HUES64 (cell line): ENCODE data around the gene CFAP97D2. TPM values are rescaled to one million over a fixed set of nuclear protein-coding genes. Genes with fewer than 3 reads are reported as not detected.
"Not testable (repeated sequence)": the region's sequence is repeated elsewhere in the genome, so short reads cannot be mapped to it uniquely, and the experiment has no call there.

Experiments
- H3K27ac ChIP-seq: 2 replicates; pipeline ENCODE4 v1.7.0; 2013; ENCODE audit warnings: low read depth, low read length, inconsistent platforms
- H3K27me3 ChIP-seq: 2 replicates; pipeline ENCODE4 v1.6.1; 2013; ENCODE audit warnings: mild to moderate bottlenecking, low read length; ENCODE audit not compliant: insufficient read depth
- H3K36me3 ChIP-seq: 2 replicates; pipeline ENCODE4 v1.6.1; 2013; ENCODE audit warnings: mild to moderate bottlenecking, low read length; ENCODE audit not compliant: insufficient read depth
- H3K4me1 ChIP-seq: 2 replicates; pipeline ENCODE4 v1.6.1; 2013; ENCODE audit warnings: mild to moderate bottlenecking, low read length, moderate library complexity; ENCODE audit not compliant: insufficient read depth
- H3K4me3 ChIP-seq: 2 replicates; pipeline ENCODE4 v1.5.1; 2013; ENCODE audit warnings: mild to moderate bottlenecking, low read length, moderate library complexity
- H3K9ac ChIP-seq: 2 replicates; pipeline ENCODE4 v1.6.1; 2013; ENCODE audit warnings: mild to moderate bottlenecking, low read depth, low read length
- H3K9me3 ChIP-seq: 2 replicates; pipeline ENCODE4 v1.6.1; 2013; ENCODE audit warnings: low read depth, low read length; ENCODE audit not compliant: insufficient read depth
- WGBS: fragments of 150-250, 120-280 bp; methylation state at CpG from one replicate; pipeline ENCODE4 v1.1.7; 2013; ENCODE audit warnings: missing lambda C conversion rate; 5-methylcytosine and 5-hydroxymethylcytosine counted together
- polyA plus RNA-seq, 2 experiments: library from polyadenylated mRNA; stranded (reverse); fragments of 50-300 nt; gene quantifications; one replicate each; pipeline ENCODE4 v1.2.3, GENCODE V29; 2013

CFAP97D2 gene
- not detected for polyA plus RNA-seq (2013, experiment 1 of 2)
- polyA plus RNA-seq (2013, experiment 2 of 2), result not detected

DNA sequence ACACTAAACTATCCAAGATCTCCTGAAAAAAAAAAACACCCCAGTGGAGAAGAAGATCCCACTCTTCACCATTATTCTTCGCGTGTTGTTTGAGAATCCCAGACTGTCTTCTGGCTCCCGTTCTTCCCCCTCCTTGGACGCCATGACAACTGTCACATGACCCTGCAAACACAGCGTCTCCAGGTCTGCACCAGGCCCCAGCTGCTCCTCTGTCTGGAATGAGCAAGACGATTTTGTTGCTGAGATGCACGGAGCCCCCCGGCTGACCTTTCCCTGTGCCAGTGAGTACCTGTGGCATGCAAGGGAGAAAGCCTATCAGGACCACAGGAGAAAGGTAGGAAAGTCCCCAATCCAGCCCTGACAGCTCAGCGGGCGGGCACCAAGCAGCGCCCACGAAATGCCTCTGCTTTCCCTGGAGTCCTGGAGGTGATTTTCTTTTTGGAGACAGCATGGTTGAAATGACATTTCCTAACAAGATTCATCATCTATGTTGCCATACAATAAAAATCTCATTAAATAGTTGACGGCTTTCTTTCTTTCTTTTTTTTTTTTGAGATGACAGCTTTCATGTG, at the start of gene CFAP97D2:
TSS of gene CFAP97D2 (plus strand) at position 171 of the 572 bp plus-strand sequence. CDS start at position 245, 74 bp downstream.
- WGBS, result 75% methylated on average over 13 of the region's 13 CpGs
- Histone ChIP-seq H3K9me3 (no peaks in the 10 kb centered on the region), H3K9ac (no peak within 1 kb of the TSS), H3K27me3 (no peaks in the 10 kb centered on the region), H3K27ac (no peak within 1 kb of the TSS), H3K4me3 (no peak within 1 kb of the TSS), H3K4me1 (no peaks in the 10 kb centered on the region), H3K36me3 (no peaks in the 10 kb centered on the region)

- H3K9ac ChIP-seq, result no peak overlapping the region
- no peak overlapping the region for H3K4me3 ChIP-seq
- H3K9me3 ChIP-seq, result no peaks in the 10 kb centered on the region
- no peak overlapping the region for H3K27ac ChIP-seq
- H3K27me3 ChIP-seq, result peaks cover 18% of the 10 kb centered on the region
- no peaks in the 10 kb centered on the region for H3K36me3 ChIP-seq
- 80% methylated on average over 9 of the region's 9 CpGs for WGBS
- peaks cover 35% of the 10 kb centered on the region for H3K4me1 ChIP-seq
These were observed 49.4 kb upstream of the CFAP97D2 start for GRCh38 chr13:114129649-114130062.

DNA sequence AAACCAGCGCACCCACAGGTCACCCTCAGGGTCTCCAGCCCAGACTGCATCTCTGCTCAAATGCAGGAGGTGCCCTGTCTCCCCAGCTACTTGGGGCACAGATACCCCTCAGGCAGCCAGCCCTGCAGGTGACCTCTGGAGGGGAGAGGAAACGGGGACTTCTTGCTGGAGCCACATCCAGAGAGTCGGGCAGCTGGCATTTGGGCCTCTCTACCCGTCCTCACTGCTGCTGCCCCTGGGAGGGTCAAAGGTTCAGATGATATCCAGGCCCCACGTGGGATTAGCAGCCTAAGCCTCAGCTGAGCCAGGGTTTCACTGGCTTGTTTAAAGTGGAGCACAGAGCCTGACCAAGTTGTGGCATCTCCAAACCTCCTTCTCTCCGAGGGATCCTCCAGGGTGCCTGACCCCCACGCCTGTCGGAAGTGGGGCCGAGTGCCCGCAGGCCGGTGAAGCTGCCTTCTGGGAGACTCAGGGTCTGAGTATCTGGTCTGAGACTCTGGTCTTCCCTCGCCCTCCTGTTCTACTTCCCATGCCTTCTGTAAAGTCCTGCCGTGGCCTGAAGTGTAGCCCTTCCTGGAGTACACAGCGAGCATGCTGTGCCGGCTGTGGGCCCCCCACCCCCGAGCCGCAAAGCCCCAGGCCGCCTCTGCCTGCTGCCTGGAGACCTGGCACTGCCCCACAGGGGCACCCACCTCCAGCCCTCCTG, 48.8 kb upstream of the CFAP97D2 start:
- Histone ChIP-seq H3K27me3 (peaks cover 18% of the 10 kb centered on the region), H3K9ac (no peak overlapping the region), H3K4me3 (peak overlapping the region; percentile 73; the same call in 1 of the 2 replicates), H3K27ac (no peak overlapping the region), H3K9me3 (no peaks in the 10 kb centered on the region), H3K36me3 (no peaks in the 10 kb centered on the region), H3K4me1 (peaks cover 35% of the 10 kb centered on the region)
- WGBS, result 66% methylated on average over 18 of the region's 18 CpGs

DNA sequence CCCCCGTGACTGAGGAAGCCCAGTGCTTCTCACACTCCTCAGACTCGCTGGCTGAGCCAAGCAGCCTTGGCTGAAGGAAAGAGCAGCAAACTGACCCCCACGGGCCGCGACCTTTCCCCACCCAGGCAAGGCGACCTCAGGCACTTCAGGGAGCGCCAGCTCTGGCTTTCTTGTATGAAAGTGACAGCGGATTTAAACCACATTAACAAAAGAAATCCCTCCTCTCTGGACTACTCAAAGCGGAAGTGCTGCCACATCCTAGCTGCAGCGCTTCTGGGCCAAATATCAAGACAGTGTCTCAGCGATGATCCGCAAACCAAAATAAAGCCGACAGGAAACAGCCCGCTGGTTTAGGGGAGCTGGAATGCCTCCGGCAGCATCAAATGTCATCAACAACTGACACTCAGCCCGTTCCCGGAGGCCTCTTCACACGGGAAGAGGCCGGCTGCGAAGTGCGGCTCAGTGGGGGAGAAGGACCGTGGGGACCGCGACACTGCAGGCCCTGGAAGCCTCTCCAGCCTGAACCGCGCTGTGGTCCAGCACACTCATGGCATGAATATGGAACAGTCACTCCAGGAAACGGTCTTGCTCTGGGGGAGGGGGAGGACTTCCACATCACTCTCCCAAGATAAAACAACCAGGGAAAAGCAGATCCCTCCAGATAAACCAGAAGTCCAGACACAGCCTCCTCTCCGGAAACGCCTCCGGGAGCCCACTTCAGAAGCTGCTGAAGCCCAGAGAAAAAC, 48.0 kb upstream of the CFAP97D2 start:
- H3K27ac ChIP-seq, result no peak overlapping the region
- H3K9ac ChIP-seq, result peak overlapping the region; percentile 6; the same call in 1 of the 2 replicates
- peaks cover 35% of the 10 kb centered on the region for H3K4me1 ChIP-seq
- H3K36me3 ChIP-seq, result no peaks in the 10 kb centered on the region
- peak overlapping the region; percentile 73 for H3K4me3 ChIP-seq
- peaks cover 18% of the 10 kb centered on the region for H3K27me3 ChIP-seq
- WGBS, result 7% methylated on average over 30 of the region's 30 CpGs
- no peaks in the 10 kb centered on the region for H3K9me3 ChIP-seq

DNA sequence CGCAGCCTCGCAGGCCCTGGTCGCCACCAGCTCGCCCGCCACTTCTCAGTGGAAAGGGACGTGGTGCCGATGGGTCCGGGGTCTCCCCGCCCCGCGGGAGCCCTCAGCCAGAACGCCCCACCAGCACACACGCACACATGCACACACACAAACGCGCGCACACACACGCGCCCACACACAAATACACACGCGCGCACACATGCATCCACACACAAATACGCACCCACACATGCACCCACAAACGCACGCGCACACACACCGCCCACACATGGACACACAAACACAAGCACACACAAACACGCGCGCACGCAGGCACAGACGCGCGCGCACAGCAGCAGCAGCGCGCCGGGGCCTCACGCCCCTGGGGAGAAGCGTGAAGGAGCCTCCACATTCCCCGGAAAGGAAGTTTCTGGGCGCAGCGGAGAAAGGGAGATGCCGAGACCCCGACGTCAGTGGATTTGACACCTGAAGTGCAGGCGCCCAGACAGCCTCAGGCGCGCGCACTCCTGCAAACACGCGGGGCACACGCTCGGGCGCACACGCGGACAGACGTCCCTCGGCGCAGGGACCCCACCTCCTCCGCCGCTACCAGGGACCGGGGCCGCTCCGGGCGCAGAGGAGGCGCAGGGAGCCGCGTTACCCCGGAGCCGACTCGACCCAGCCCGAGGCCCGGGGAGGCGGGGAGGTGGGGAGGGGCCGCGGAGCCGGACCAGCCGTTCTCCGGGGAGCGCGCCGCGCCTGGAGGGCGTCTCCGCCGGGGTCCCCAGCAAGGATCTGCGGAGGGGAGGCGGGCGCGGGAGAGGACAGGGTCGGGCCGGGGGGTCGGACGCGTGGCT, 47.3 kb upstream of the CFAP97D2 start:
- Histone ChIP-seq H3K36me3 (no peaks in the 10 kb centered on the region), H3K4me3 (peak overlapping the region; percentile 73), H3K9me3 (no peaks in the 10 kb centered on the region), H3K27me3 (peaks cover 18% of the 10 kb centered on the region), H3K9ac (peak overlapping the region; percentile 45), H3K4me1 (peaks cover 35% of the 10 kb centered on the region), H3K27ac (no peak overlapping the region; the same call in 1 of the 2 replicates)
- 1% methylated on average over 95 of the region's 95 CpGs for WGBS

GRCh38 chr13:114132419-114133121, 46.5 kb upstream of the CFAP97D2 start, which contains the start of gene RASA3:
RASA3 (minus strand) TSS chr13:114132623; CDS start chr13:114132489, 134 bp downstream.
- Histone ChIP-seq H3K9ac (peak within 1 kb of the TSS; percentile 45), H3K4me3 (peak within 1 kb of the TSS; percentile 73), H3K27me3 (peaks cover 18% of the 10 kb centered on the region), H3K36me3 (no peaks in the 10 kb centered on the region), H3K4me1 (peaks cover 34% of the 10 kb centered on the region), H3K27ac (no peak within 1 kb of the TSS; the same call in 1 of the 2 replicates), H3K9me3 (no peaks in the 10 kb centered on the region)
- under 1% methylated on average over 75 of the region's 81 CpGs for WGBS

DNA sequence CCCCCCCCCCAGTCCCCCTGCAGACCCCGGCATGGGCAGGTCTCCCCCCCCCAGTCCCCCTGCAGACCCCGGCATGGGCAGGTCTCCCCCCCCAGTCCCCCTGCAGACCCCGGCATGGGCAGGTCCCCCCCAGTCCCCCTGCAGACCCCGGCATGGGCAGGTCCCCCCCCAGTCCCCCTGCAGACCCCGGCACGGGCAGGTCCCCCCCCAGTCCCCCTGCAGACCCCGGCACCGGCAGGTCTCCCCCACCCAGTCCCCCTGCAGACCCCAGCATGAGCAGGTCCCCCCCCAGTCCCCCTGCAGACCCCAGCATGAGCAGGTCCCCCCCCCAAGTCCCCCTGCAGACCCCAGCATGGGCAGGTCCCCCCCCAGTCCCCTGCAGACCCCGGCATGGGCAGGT, 45.9 kb upstream of the CFAP97D2 start:
- Histone ChIP-seq H3K4me1 (peaks cover 29% of the 10 kb centered on the region), H3K27me3 (peaks cover 18% of the 10 kb centered on the region)
- WGBS, result no CpG with 5 or more reads among the region's 9 CpGs
- H3K9me3 ChIP-seq, H3K4me3 ChIP-seq, H3K27ac ChIP-seq, H3K36me3 ChIP-seq, H3K9ac ChIP-seq: not testable (repeated sequence)

DNA sequence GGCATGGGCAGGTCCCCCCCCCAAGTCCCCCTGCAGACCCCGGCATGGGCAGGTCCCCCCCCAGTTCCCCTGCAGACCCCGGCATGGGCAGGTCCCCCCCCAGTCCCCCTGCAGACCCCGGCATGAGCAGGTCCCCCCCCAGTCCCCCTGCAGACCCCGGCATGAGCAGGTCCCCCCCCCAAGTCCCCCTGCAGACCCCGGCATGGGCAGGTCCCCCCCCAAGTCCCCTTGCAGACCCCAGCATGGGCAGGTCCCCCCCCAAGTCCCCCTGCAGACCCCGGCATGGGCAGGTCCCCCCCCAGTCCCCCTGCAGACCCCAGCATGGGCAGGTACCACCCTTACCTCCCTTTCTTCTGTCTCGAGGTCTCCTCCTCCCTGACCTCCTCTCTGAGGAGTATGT, 45.5 kb upstream of the CFAP97D2 start:
- H3K9ac ChIP-seq, result not testable (repeated sequence)

GRCh38 chr13:114134111-114134943, 44.7 kb upstream of the CFAP97D2 start:
- H3K27me3 ChIP-seq, result peaks cover 18% of the 10 kb centered on the region
- H3K27ac ChIP-seq, result no peak overlapping the region
- peaks cover 18% of the 10 kb centered on the region for H3K4me1 ChIP-seq
- H3K4me3 ChIP-seq, result no peak overlapping the region
- no peaks in the 10 kb centered on the region for H3K36me3 ChIP-seq
- H3K9me3 ChIP-seq, result no peaks in the 10 kb centered on the region
- H3K9ac ChIP-seq, result no peak overlapping the region
- 76% methylated on average over 21 of the region's 21 CpGs for WGBS

More for the DNA sequence above, 45.5 kb upstream of the CFAP97D2 start:
- Histone ChIP-seq H3K4me1 (peaks cover 24% of the 10 kb centered on the region), H3K27me3 (peaks cover 18% of the 10 kb centered on the region)
- no CpG with 5 or more reads among the region's 7 CpGs for WGBS
- not testable (repeated sequence) for H3K9me3 ChIP-seq, H3K4me3 ChIP-seq, H3K36me3 ChIP-seq, H3K27ac ChIP-seq
